IMR-90 (cell line): ENCODE measurements around the gene MED17. TPM values are rescaled to one million over a fixed set of nuclear protein-coding genes. Genes with fewer than 3 reads are reported as not detected.

Source experiments
- ATAC-seq: fragments of 200-7000 bp; cut with Tn5 transposase; 2 replicates; pipeline ENCODE4 v1.9.1; 2020; ENCODE audit warnings: low read depth, mild to moderate bottlenecking, moderate library complexity
- BruUV-seq: library from RNA; stranded (reverse); fragments of 400-500 nt; replicated peaks from 2 replicates; lab custom pipeline; 2021; lab: Mats Ljungman, UMichigan
- CTCF ChIA-PET: fragments of 300-600 bp; formaldehyde crosslinking; extraction: SDS; loops from one replicate; lab custom pipeline; 2021; ENCODE audit warnings: antibody characterized with exemption; lab: Yijun Ruan, JAX
- POLR2A ChIA-PET: fragments of 300-600 bp; sonication (Branson Sonifier 250); formaldehyde crosslinking; loops from one replicate; lab custom pipeline; 2022; ENCODE audit warnings: antibody characterized with exemption; ENCODE audit not compliant: unreplicated experiment; lab: Charles Lee
- DNase-seq: peaks from one replicate; pipeline ENCODE4 v3.0.0; 2013
- H2AFZ ChIP-seq: replicated peaks from 2 replicates; pipeline ENCODE3; 2013; ENCODE audit warnings: low read length, mild to moderate bottlenecking; ENCODE audit not compliant: poor library complexity
- H2AK5ac ChIP-seq: 2 replicates; pipeline ENCODE4 v1.6.1; 2013; ENCODE audit warnings: low read depth, low read length, inconsistent platforms
- H2AK9ac ChIP-seq: replicated peaks from 2 replicates; pipeline ENCODE3; 2013; ENCODE audit warnings: mild to moderate bottlenecking, low read depth, low read length, moderate library complexity; ENCODE audit not compliant: poor library complexity
- H2BK120ac ChIP-seq: 2 replicates; pipeline ENCODE4 v1.6.1; 2013; ENCODE audit warnings: low read depth, low read length, inconsistent platforms
- H2BK15ac ChIP-seq: 3 replicates; pipeline ENCODE4 v1.6.1; 2013; ENCODE audit warnings: low read depth, low read length, inconsistent platforms
- H2BK20ac ChIP-seq: 2 replicates; pipeline ENCODE4 v1.6.1; 2013; ENCODE audit warnings: low read depth, mild to moderate bottlenecking, inconsistent platforms, low read length, moderate library complexity
- H2BK5ac ChIP-seq: 2 replicates; pipeline ENCODE4 v1.6.1; 2013; ENCODE audit warnings: mild to moderate bottlenecking, low read depth, low read length, inconsistent platforms; ENCODE audit not compliant: poor library complexity, severe bottlenecking
- H3K14ac ChIP-seq: replicated peaks from 2 replicates; pipeline ENCODE4 v1.6.1; 2013; ENCODE audit warnings: low read depth, low read length, inconsistent platforms
- H3K18ac ChIP-seq: 2 replicates; pipeline ENCODE4 v1.6.1; 2013; ENCODE audit warnings: low read depth, low read length, control low read depth
- H3K23ac ChIP-seq: 2 replicates; pipeline ENCODE4 v1.6.1; 2013; ENCODE audit warnings: low read depth, low read length, inconsistent platforms
- H3K27ac ChIP-seq: 2 replicates; pipeline ENCODE4 v1.5.1; 2013; ENCODE audit warnings: mild to moderate bottlenecking, control low read depth, low read length; ENCODE audit not compliant: insufficient read depth
- H3K27me3 ChIP-seq: 2 replicates; pipeline ENCODE4 v1.6.1; 2013; ENCODE audit warnings: low read length; ENCODE audit not compliant: control insufficient read depth, insufficient read depth
- H3K36me3 ChIP-seq: 2 replicates; pipeline ENCODE4 v1.6.1; 2013; ENCODE audit warnings: low read length, mixed read lengths; ENCODE audit not compliant: control insufficient read depth, insufficient read depth
- H3K4ac ChIP-seq: 2 replicates; pipeline ENCODE4 v1.6.1; 2013; ENCODE audit warnings: low read depth, low read length, inconsistent platforms
- H3K4me1 ChIP-seq: 2 replicates; pipeline ENCODE4 v1.6.1; 2013; ENCODE audit warnings: low read length, mixed read lengths; ENCODE audit not compliant: control insufficient read depth, insufficient read depth
- H3K4me2 ChIP-seq: 2 replicates; pipeline ENCODE4 v1.6.1; 2013; ENCODE audit warnings: low read depth, mild to moderate bottlenecking, control low read depth, low read length, moderate library complexity
- H3K4me3 ChIP-seq: 2 replicates; pipeline ENCODE4 v1.5.1; 2013; ENCODE audit warnings: low read depth, mild to moderate bottlenecking, control low read depth, low read length, moderate library complexity; ENCODE audit not compliant: insufficient read depth
- H3K56ac ChIP-seq: 2 replicates; pipeline ENCODE4 v1.6.1; 2013; ENCODE audit warnings: low read length, inconsistent platforms; ENCODE audit not compliant: insufficient read depth; ENCODE audit errors: extremely low read depth
- H3K79me1 ChIP-seq, 2 experiments: 2 replicates each; pipeline ENCODE4 v1.6.1; 2013; ENCODE audit warnings: low read length in 2 of 2, inconsistent platforms in 1 of 2, low read depth in 1 of 2
- H3K9ac ChIP-seq: 2 replicates; pipeline ENCODE4 v1.6.1; 2013; ENCODE audit warnings: low read depth, low read length, control low read depth
- H3K9me1 ChIP-seq: 2 replicates; pipeline ENCODE4 v1.6.1; 2013; ENCODE audit warnings: low read length, inconsistent platforms; ENCODE audit not compliant: insufficient read depth
- H3K9me3 ChIP-seq: 2 replicates; pipeline ENCODE4 v1.6.1; 2013; ENCODE audit warnings: low read length; ENCODE audit not compliant: control insufficient read depth, insufficient read depth
- H4K20me1 ChIP-seq: 2 replicates; pipeline ENCODE4 v1.6.1; 2013; ENCODE audit warnings: low read length, inconsistent platforms; ENCODE audit not compliant: insufficient read depth
- H4K5ac ChIP-seq: 2 replicates; pipeline ENCODE4 v1.6.1; 2013; ENCODE audit warnings: mild to moderate bottlenecking, low read depth, low read length, control low read depth
- H4K8ac ChIP-seq, 2 experiments: 2 replicates each; pipeline ENCODE4 v1.6.1; 2013; ENCODE audit warnings: low read depth in 2 of 2, low read length in 2 of 2, control low read depth in 1 of 2, inconsistent platforms in 1 of 2
- H4K91ac ChIP-seq: 2 replicates; pipeline ENCODE4 v1.6.1; 2013; ENCODE audit warnings: low read depth, low read length, inconsistent platforms; ENCODE audit not compliant: insufficient read depth
- BHLHE40 ChIP-seq: fragments of 150-350 bp; IDR thresholded peaks from 2 replicates; pipeline ENCODE4 v1.6.1; 2016; ENCODE audit warnings: mild to moderate bottlenecking, low read depth, low read length
- CHD1 ChIP-seq: IDR thresholded peaks from 2 replicates; pipeline ENCODE4 v1.6.1; 2012; ENCODE audit warnings: low read depth, low read length, improper control_type of control experiment
- CTCF ChIP-seq: conservative IDR thresholded peaks from 2 replicates; pipeline ENCODE4 v1.5.1; 2012; ENCODE audit warnings: mild to moderate bottlenecking, low read depth, low read length, improper control_type of control experiment
- ELK1 ChIP-seq: fragments of 150-350 bp; IDR thresholded peaks from 2 replicates; pipeline ENCODE4 v1.6.1; 2016; ENCODE audit warnings: low read depth, mild to moderate bottlenecking, low read length, moderate library complexity, borderline replicate concordance
- MAFK ChIP-seq: IDR thresholded peaks from 2 replicates; pipeline ENCODE4 v1.6.1; 2012; ENCODE audit warnings: low read depth, low read length, improper control_type of control experiment
- MAZ ChIP-seq: IDR thresholded peaks from 2 replicates; pipeline ENCODE4 v1.6.1; 2012; ENCODE audit warnings: low read depth, mild to moderate bottlenecking, low read length, improper control_type of control experiment, moderate library complexity, borderline replicate concordance
- MXI1 ChIP-seq: IDR thresholded peaks from 2 replicates; pipeline ENCODE4 v1.6.1; 2012; ENCODE audit warnings: low read depth, mild to moderate bottlenecking, low read length, moderate library complexity, borderline replicate concordance
- NFE2L2 ChIP-seq: fragments of 150-350 bp; IDR thresholded peaks from 2 replicates; pipeline ENCODE4 v1.6.1; 2016; ENCODE audit warnings: low read depth, mild to moderate bottlenecking, low read length
- POLR2A ChIP-seq: IDR thresholded peaks from 2 replicates; pipeline ENCODE4 v1.6.1; 2012; ENCODE audit warnings: mild to moderate bottlenecking, low read depth, low read length
- RAD21 ChIP-seq: IDR thresholded peaks from 2 replicates; pipeline ENCODE4 v1.6.1; 2012; ENCODE audit warnings: low read length, improper control_type of control experiment
- RCOR1 ChIP-seq: IDR thresholded peaks from 2 replicates; pipeline ENCODE4 v1.6.1; 2012; ENCODE audit warnings: mild to moderate bottlenecking, low read length, improper control_type of control experiment; ENCODE audit not compliant: insufficient replicate concordance
- RFX5 ChIP-seq: IDR thresholded peaks from 2 replicates; pipeline ENCODE4 v1.8.0; 2012; ENCODE audit warnings: low read depth, mild to moderate bottlenecking, low read length, moderate library complexity
- USF2 ChIP-seq: fragments of 150-350 bp; IDR thresholded peaks from 2 replicates; pipeline ENCODE4 v1.6.1; 2017; ENCODE audit warnings: mild to moderate bottlenecking, antibody characterized with exemption, low read length, low read depth
- WGBS, 2 experiments: methylation state at CpG; one replicate each; pipeline versions ENCODE4 v1.1.5 to v1.1.7; 2013; ENCODE audit warnings: missing lambda C conversion rate in 2 of 2; ENCODE audit not compliant: insufficient read length in 1 of 2; ENCODE audit errors: extremely low coverage in 2 of 2; 5-methylcytosine and 5-hydroxymethylcytosine counted together
- dilution Hi-C: fragments of 300-500 bp; cut with HindIII; formaldehyde crosslinking; loops from one replicate; pipeline ENCODE4 v1.14.3; 2018; ENCODE audit warnings: low sequenced_read_pairs; ENCODE audit not compliant: unreplicated experiment
- in situ Hi-C: fragments of 300-500 bp; cut with MboI; formaldehyde crosslinking; loops from 3 replicates; pipeline ENCODE4 v1.14.3; 2019; ENCODE audit warnings: low sequenced_read_pairs, inconsistent platforms, mixed read lengths
- intact Hi-C: fragments of 100-400 bp; cut with micrococcal nuclease; formaldehyde crosslinking; loops from 2 replicates; pipeline ENCODE4 v1.10.0; 2022
- polyA plus RNA-seq, 3 experiments: library from polyadenylated mRNA; depleted of rRNA; stranded (reverse); fragments of >200 nt; gene quantifications; 2 replicates each; pipeline ENCODE4 v1.2.3, GENCODE V29; 2012; ENCODE audit warnings: low replicate concordance in 1 of 3
- total RNA-seq: library from RNA; depleted of rRNA; stranded (reverse); fragments of >200 nt; gene quantifications from 2 replicates; pipeline ENCODE4 v1.2.3, GENCODE V29; 2012

Gene MED17
- total and polyA plus RNA-seq, 2 of the 4 experiments (the other 2 are of a cell fraction), result 20.0 to 23.3 TPM

- H3K18ac ChIP-seq, result no peak overlapping the region
- no peak overlapping the region for H3K14ac ChIP-seq
- H3K27me3 ChIP-seq, result no peaks in the 10 kb centered on the region
- H2AK9ac ChIP-seq, result no peak overlapping the region
- no CpG with 5 or more reads among the region's 1 CpG for WGBS, 2 experiments
- no peak overlapping the region for H3K9ac ChIP-seq
- intact Hi-C loops, result no loop called here
- H2BK120ac ChIP-seq, result no peak overlapping the region
- H3K4ac ChIP-seq, result no peak overlapping the region
- H3K9me1 ChIP-seq, result 0 out of 2 replicates have a peak, but pooled peaks cover 2% of the 10 kb centered on the region
- no peak overlapping the region for H2AFZ ChIP-seq
- H4K91ac ChIP-seq, result no peak overlapping the region
- no peak overlapping the region for H2BK20ac ChIP-seq
- POLR2A ChIA-PET, result no interaction called here
- H3K27ac ChIP-seq, result no peak overlapping the region
- in situ Hi-C loops, result no loop called here
- H4K20me1 ChIP-seq, result no peaks in the 10 kb centered on the region
- H3K9me3 ChIP-seq, result no peaks in the 10 kb centered on the region
- H3K79me1 ChIP-seq, result peaks cover 7 to 23% of the 10 kb centered on the region in 2 experiments
- TF ChIP-seq CTCF, result no peak
- TF ChIP-seq MXI1, result no peak
- TF ChIP-seq USF2, result no peak
- TF ChIP-seq RFX5, result no peak
- no peak for TF ChIP-seq RCOR1
- no peak for TF ChIP-seq RAD21
- TF ChIP-seq ELK1, result no peak
- TF ChIP-seq NFE2L2, result no peak
- no peak for TF ChIP-seq MAFK
- TF ChIP-seq MAZ, result no peak
- no peak for TF ChIP-seq BHLHE40
- no peak for TF ChIP-seq POLR2A
- TF ChIP-seq CHD1, result no peak
- H3K23ac ChIP-seq, result no peak overlapping the region
- no peak for DNase-seq
- H3K4me1 ChIP-seq, result no peaks in the 10 kb centered on the region
- H3K56ac ChIP-seq, result no peak overlapping the region
- H4K8ac ChIP-seq, result no peak overlapping the region
- no peak overlapping the region for H2BK15ac ChIP-seq
- no peak overlapping the region for H2BK5ac ChIP-seq
- H3K36me3 ChIP-seq, result peaks cover 12% of the 10 kb centered on the region; the same call in 1 of the 2 replicates
- no TSS peak for BruUV-seq
- no peak overlapping the region for H3K4me2 ChIP-seq
- CTCF ChIA-PET, result no interaction called here
- no peak for ATAC-seq
- no peak overlapping the region for H4K5ac ChIP-seq
- no peak overlapping the region for H2AK5ac ChIP-seq
- no peak overlapping the region for H3K4me3 ChIP-seq
- dilution Hi-C loops, result no loop called here
Observed at GRCh38 chr11:93747122-93747521, 37.0 kb upstream of the MED17 start.
